NCI-H2196 (cell line): ENCODE measurements around the gene GAK.
"Not testable (repeated sequence)": the region's sequence is repeated elsewhere in the genome, so short reads cannot be mapped to it uniquely, and the experiment has no call there.

Experiments
- DNase-seq: peaks from one replicate; lab custom pipeline; 2025; ENCODE audit not compliant: unreplicated experiment; lab: John Stamatoyannopoulos, UW

GAK gene

DNA sequence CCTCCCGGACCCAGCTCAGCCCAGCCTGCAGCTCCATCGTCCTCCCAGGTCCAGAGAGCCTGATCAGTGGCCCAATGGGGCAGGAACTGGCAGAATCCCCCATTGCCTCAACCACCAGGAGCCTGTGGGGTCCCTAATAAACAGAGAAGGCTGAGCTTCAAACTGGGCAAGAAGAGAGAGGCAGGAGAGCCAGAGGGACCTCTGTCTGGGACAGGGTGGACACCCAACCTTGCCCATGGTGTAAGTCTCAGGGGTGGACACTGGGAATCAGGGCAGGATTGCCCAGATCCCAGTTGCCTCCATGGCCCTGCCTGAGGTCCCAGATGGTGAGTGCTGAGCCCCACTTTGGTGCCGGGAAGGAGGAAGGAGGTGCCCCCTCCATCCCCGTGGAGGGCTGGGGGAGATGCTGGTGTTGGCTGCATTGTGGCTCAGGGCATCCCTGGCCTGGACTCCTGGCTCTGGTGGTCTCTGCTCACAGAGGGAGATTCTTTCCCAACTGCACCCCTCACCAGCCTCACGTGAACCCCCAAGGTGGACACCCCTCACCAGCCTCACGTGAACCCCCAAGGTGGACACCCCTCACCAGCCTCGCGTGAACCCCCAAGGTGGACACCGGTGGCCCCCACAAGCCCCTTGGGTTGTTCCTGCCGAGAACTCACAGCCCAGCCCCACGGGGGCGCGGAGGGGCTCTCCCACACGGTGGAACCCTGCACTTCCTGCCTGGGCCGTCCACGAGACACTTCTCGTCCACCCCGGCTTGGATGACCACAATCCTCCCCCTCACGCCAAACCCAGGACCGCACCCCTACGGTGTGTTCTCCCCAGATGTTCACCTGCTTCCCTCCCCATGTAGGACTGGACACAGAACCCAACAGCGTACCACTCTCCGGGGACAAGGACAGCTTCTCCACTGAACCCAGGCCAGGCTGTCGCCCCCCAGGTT lies 111.6 kb downstream of the GAK start:
- no peak for DNase-seq

DNA sequence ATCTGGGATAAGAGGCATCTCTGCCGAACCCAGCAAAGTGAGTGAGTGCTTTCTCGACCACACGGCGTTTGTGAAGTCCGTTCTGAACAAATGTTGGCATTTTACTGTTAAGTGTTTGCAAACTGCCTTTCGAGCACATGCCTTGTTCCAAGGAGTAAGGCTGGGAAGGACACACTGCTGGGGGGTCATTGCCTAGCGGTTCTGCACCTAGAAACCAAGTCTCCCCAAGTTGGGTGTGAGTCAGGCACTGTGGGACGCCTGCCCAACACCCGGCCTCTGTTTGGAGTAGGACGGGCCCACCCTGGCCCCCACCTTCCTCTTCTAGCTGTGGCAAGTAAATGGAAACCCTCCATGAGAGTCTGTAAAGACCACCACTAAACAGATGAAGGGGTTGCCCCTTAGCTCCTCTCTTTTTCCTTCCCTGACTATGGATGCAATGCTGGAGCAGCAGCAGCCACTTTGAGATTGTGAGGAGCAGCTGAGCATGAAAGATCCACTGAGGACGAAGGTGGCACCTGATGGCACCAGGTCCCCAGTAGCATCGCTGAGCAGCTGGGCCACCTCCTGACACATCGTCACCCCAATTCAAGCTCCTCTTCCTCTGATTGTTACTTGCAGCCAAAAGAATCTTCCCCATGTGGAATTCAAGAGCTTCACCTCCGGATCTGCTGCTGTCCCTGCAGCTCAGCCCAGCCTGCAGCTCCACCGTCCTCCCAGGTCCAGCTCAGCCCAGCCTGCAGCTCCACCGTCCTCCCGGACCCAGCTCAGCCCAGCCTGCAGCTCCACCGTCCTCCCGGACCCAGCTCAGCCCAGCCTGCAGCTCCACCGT lies 112.5 kb downstream of the GAK start:
- no peak for DNase-seq

DNA sequence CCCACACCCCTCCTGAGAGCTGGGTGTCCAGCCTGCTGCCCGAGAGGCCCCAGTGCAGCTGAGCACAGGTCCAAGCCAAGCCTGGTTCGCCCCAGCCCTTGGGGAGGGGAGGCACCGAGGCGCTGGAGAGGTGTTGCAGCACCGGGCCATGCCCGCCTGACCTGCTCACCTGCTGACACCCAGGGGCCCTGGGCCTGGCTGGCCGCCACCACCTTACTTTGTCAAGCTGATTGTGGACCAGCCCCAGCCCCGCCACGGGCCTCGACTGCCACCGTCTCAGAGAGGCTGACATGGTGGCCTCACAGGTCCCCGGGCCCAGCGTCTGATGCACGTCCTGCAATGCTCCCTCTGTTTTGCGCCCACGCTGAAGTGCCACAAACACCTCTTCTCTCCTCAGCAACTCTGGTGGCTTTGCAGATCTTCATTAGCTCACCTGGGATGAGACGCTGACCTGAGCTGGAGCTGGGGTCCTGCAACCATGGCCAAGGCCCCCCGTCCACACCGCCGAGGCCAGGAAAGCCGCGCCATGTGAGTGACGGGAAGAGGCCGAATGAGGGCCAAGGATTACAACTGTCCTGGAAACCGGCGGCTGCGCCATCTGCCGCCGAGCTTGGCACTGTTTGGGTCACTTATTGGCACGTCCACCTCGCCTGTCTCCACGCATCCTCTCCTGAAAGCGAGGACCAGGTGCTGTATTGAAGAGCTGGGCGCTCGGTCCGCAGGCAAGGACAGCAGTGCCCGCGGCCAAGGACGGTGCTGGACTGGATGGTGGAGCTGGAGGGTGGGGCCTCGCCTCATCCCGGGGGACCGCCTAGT lies 113.8 kb downstream of the GAK start:
- DNase-seq, result no peak

DNA sequence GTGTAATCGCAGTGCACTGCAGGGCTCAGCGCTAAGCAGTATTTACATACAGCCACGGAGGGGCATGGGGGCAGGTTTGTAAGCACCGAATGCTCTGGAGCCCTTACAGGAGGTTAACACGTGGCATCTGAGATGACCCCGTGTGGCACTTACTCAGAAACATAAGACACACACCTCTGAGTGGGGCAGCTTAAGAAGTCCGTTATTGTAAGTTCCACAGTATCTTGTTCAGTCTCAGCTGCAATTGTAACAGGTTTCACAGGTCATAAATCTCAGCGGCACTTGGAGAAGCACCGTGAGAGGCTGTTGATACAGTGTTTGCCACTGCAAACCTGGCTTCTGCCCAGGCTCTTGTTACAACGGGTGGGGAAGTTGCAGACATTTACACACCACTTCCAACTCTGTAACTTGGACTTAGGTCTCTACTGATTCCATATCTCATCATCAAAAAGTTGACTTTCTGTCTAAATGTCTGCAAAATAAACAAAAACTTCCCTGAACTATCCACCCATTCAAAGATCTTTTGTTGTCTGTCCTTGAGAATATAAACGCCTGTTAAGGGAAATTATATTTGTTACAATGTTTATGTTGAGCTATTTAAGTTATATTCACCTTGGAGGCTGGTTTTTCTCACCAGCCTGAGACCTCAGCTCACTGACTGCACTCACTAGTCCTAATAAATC lies 116.5 kb downstream of the GAK start:
- peak; percentile 47 for DNase-seq

DNA sequence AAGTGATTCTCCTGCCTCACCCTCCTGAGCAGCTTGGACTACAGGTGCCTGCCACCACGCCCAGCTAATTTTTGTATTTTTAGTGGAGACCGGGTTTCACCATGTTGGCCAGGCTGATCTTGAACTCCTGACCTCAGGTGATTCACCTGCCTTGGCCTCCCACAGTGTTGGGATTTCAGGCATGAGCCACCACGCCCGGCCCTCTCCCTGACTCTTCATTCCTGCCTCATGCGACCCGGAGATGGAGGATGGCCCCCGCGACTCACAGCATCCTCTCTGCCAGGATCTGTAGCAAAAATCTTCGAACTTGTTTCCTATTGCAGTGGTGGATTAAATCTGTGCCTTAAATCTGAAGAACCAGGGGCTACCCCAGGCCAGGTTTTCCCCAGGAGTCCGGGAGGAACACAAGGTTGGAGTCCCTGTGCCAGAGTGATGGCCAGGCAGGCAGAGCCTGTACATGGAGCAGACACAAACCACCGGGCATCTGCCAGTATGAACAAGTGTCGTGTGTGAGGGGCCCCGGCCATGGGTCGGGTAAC lies 117.7 kb downstream of the GAK start:
- no peak for DNase-seq

DNA sequence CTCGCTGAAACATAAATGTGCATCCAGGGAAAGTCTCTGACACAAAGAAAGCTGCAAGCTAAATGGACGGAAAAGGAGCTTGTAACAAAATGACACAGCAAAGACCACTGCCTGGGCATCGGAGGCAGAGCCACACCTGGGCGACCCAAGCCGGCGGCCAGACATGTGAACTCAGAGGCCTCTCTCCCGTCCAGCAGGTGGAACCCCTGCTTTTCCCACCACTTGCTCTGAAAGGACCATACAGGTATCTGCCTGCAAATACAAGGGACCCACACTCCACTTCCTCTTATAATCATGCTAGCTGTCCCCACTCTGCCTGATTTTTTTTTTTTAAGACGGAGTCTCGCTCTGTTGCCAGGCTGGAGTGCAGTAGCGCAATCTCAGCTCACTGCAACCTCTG lies 118.2 kb downstream of the GAK start:
- DNase-seq, result no peak

DNA sequence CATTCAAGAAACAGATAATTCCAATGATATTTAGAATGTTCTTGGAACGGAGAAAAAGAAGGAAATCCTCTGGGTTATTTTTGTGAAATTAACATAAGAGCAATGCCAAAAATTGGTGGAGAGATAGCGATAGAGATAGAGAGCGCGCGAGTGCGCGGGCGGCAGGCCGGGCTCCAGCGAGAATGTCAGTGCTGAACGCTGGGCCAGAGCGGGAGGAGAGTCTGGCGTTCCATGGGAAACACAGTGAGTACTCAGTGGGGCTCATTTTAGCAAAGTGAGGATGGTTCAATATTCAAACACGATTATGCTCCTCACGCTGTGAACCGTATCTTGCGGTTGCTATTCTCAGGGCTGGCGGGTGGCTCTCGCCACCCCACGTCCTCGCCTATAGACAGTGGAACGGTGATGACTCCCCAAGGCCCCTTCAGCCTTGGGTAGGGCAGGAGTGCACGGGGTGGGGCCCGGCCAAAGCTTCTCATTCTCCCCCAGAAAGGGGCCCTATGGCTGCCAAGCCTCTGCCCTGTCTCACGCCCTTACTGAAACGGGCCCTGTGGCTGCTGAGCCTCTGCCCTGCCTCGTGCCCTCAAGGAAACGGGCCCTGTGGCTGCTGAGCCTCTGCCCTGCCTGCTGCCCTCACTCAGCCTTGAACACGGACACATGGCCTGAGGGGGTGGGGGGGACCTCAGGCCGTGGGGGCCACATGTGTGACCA lies 123.1 kb downstream of the GAK start:
- DNase-seq, result no peak

DNA sequence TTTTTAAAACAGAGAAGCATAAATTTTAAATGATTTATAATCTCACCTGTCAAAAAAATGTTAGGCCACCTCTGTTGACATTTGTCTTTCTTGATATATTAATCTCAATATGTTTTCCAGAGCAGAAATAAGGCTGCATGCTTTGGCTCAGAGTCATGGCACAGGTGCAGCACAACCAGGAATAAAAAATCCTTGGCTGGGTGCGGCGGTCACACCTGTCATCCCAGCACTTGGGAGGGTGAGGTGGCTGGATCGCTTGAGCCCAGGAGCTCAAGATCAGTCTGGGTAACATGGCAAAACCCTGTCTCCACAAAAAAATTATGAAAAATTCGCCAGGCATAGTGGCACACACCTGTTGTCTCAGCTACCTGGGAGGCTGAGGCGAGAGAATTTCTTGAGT lies 124.3 kb downstream of the GAK start:
- no peak for DNase-seq

DNA sequence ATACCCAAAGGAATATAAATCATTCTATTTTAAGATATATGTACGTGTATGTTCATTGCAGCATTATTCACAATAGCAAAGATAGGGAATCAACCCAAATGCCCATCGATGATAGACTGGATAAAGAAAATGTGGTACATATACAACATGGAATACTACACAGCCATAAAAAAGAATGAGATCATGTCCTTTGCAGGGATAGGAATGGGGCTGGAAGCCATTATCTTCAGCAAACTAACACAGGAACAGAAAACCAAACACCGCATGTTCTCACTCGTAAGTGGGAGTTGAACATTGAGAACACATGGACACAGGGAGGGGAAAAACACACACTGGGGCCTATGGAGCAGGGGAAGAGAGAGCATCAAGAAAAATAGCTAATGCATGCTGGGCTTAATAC lies 125.1 kb downstream of the GAK start:
- not testable (repeated sequence) for DNase-seq

DNA sequence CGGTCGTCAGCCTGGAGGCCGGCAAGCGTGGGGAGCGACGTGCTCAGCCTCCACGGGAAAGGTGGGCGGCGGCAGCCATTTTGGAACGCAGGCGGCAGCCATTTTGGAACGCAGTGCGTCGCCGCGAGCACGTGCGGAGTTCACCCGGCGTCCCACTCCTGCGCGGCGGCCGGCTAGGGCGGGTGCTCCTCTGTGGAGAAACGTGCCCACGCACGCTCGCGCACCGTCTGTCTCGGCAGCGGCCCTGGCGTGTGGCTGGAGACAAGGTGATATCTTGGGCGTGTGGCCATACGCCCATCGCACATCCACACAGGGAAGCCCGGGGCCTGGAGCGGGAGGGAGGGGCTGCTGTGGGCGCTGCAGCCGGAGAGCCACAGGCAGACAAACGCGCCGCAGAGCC lies 127.3 kb downstream of the GAK start:
- no peak for DNase-seq

DNA sequence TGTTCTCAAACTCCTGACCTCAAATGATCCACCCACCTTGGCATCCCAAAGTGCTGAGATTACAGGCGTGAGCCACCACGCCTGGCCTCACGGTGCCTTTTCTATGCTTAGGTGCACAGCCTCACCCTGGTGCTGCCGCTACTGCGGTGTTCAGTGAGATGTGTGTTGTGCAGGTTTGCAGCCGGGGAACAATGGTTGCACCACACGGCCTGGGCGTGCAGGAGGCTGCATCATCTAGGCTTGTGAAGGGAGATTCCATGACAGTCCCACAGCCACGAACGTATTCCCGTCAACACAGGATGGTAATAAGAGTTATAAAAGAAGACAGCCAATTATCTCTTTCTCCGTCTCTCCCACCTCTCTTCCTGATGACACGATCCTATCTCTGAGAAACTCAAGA lies 128.2 kb downstream of the GAK start:
- no peak for DNase-seq

DNA sequence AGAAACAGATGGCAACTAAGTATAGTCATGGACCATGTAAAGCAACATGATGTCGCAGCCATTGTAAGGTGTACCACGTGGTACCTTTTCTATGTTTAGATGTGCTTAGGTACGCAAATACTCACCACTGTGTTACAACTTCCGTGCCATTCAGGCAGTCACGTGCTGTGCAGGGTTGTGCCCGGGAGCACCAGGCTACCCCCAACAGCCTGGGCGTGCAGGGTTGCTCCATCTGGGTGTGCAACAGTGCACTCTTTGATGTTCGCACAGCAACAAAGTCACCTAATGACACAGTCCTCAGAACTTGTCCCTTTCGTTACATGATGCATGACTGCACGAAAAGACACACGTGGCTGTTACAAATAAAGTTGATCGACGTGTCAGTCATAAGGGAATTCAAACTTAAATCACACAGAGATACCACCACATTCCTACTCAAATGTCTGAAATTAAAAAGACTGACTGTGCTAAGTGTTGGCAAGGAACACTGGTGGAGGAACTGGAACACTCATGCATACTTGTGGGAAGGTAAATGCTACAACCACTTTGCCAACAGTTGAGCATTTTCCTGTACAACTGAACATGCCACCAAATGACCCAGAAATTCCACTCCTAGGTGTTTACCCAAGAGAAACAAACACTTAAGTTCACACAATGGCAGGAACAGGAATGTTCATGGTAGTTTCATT lies 130.5 kb downstream of the GAK start:
- DNase-seq, result no peak
